ENCODE results near the gene RAD54L. TPM values are rescaled to one million over a fixed set of nuclear protein-coding genes. Genes with fewer than 3 reads are reported as not detected.
"Not testable (repeated sequence)": the region's sequence is repeated elsewhere in the genome, so short reads cannot be mapped to it uniquely, and the experiment has no call there.

The RAD54L gene
- total and polyA plus RNA-seq, 2 of the 4 experiments (the other 2 are of a cell fraction): 4.8 to 10.6 TPM

GRCh38 chr1:46246136-46246535 lies 1.4 kb upstream of the RAD54L start:
- H3K23ac ChIP-seq (ENCODE audit: low read depth, low read length); BruUV-seq (replicated peaks); H2BK15ac ChIP-seq (ENCODE audit: low read depth, low read length); H3K9ac ChIP-seq (ENCODE audit: low read depth, low read length); H2BK120ac ChIP-seq (ENCODE audit: low read depth, low read length); H2AK9ac ChIP-seq (replicated peaks; ENCODE audit: low read depth, low read length, poor library complexity); H4K5ac ChIP-seq (ENCODE audit: low read depth, low read length); H3K56ac ChIP-seq (ENCODE audit: extremely low read depth, insufficient read depth, low read length); H2BK20ac ChIP-seq (ENCODE audit: low read depth, low read length); H3K36me3 ChIP-seq (ENCODE audit: control insufficient read depth, insufficient read depth, low read length); intact Hi-C loops (cut with micrococcal nuclease); H3K27me3 ChIP-seq (ENCODE audit: control insufficient read depth, insufficient read depth, low read length); H2BK5ac ChIP-seq (ENCODE audit: low read depth, low read length, poor library complexity, severe bottlenecking); DNase-seq; H3K4me1 ChIP-seq (ENCODE audit: control insufficient read depth, insufficient read depth, low read length); H4K91ac ChIP-seq (ENCODE audit: insufficient read depth, low read depth, low read length); H3K4ac ChIP-seq (ENCODE audit: low read depth, low read length); POLR2A ChIA-PET (ENCODE audit: unreplicated experiment); dilution Hi-C loops (cut with HindIII; ENCODE audit: low sequenced_read_pairs, unreplicated experiment); H4K20me1 ChIP-seq (ENCODE audit: insufficient read depth, low read length); H3K4me2 ChIP-seq (ENCODE audit: low read depth, low read length); H3K18ac ChIP-seq (ENCODE audit: low read depth, low read length); H3K27ac ChIP-seq (ENCODE audit: insufficient read depth, low read length); in situ Hi-C loops (cut with MboI; ENCODE audit: low sequenced_read_pairs); H3K9me1 ChIP-seq (ENCODE audit: insufficient read depth, low read length); H3K9me3 ChIP-seq (ENCODE audit: control insufficient read depth, insufficient read depth, low read length); ATAC-seq (ENCODE audit: low read depth); H3K14ac ChIP-seq (replicated peaks; ENCODE audit: low read depth, low read length); H2AFZ ChIP-seq (replicated peaks; ENCODE audit: low read length, poor library complexity); H3K4me3 ChIP-seq (ENCODE audit: insufficient read depth, low read depth, low read length): not testable (repeated sequence)
- Histone ChIP-seq H2AK5ac (ENCODE audit: low read depth, low read length) (0 out of 2 replicates have a peak overlapping the region, but pooled peaks have one; percentile 49), H4K8ac (ENCODE audit: low read depth in 2 of 2, low read length in 2 of 2) (peak overlapping the region; percentile 40 to 77; a peak in 3 of 4 replicates), H3K79me1 (ENCODE audit: low read depth in 1 of 2, low read length in 2 of 2) (peaks cover 14 to 27% of the 10 kb centered on the region in 2 experiments; a peak in 3 of 4 replicates)
- 100% methylated on average over 1 of the region's 17 CpGs; no CpG with 5 or more reads in 1 of the 2 experiments for WGBS, 2 experiments (ENCODE audit: extremely low coverage in 2 of 2, insufficient read length in 1 of 2)
- CTCF ChIA-PET: interaction anchor here (0.6 to 1.8 kb wide), 2 partner anchors 22 to 156 kb away, joined by 4 to 6 read pairs; no protein-coding TSS in a partner anchor
